Measurements from ENCODE around the gene RGCC. TPM values are rescaled to one million over a fixed set of nuclear protein-coding genes. Genes with fewer than 3 reads are reported as not detected.

The RGCC gene
- total and polyA plus RNA-seq, 7 experiments from 2014 or later = 45.9 to 402 (median 197) TPM

DNA sequence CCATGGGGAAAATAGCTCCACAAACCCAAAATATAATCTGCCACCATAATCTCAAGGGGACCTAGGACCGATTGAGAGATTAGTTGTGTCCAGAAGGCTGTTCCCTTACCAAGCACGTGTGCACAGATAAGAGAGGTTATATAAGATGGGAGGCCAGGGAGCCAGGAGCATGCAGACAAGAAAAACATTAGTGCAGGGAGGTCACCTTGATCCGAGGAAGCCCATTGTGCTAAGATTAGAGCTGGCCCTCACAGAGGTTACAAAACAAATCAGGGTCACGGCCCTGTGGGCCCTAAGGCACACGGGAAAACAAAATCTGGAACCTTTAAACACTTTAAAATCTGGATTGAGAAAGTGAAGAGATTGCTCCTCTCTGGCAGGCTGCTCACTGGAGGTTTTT, 37.7 kb downstream of the RGCC start:
- Histone ChIP-seq H3K27ac (ENCODE audit: low read depth, low read length) (no peak overlapping the region), H3K4me3 (ENCODE audit: low read length) (no peak overlapping the region), H3K9me3 (ENCODE audit: control insufficient read depth in 2 of 3, low read length in 3 of 3) (no peaks in the 10 kb centered on the region), H3K36me3 (ENCODE audit: control insufficient read depth in 2 of 3, insufficient read depth in 3 of 3, low read length in 3 of 3) (no peaks in the 10 kb centered on the region), H3K4me1 (ENCODE audit: control insufficient read depth in 2 of 2, insufficient read depth in 2 of 2, low read length in 2 of 2) (peaks cover 25 to 84% of the 10 kb centered on the region in 2 donors), H3K27me3 (ENCODE audit: control insufficient read depth in 2 of 2, insufficient read depth in 2 of 2, low read length in 2 of 2) (no peaks in the 10 kb centered on the region)
- ATAC-seq = no peak
- H3K9me3 Mint-ChIP-seq = peaks cover 0 to 2% (median 0%) of the 10 kb centered on the region in 11 donors
- H3K4me1 Mint-ChIP-seq = peaks cover 60 to 98% (median 94%) of the 10 kb centered on the region in 7 donors
- H3K4me3 Mint-ChIP-seq = peak overlapping the region in 2 of 10 donors; percentile 21 to 91
- H3K27me3 Mint-ChIP-seq = no peaks in the 10 kb centered on the region
- DNase-seq = no peak
- ChIA-PET POLR2A (interaction anchor here (1.3 to 16.2 kb wide), 4 partner anchors 28 to 65 kb away, joined by 3 to 284 read pairs (median 6); no protein-coding TSS in a partner anchor), CTCF (interaction anchor here (2.5 kb wide), 1 partner anchor 35 kb away, joined by 9 read pairs; no protein-coding TSS in a partner anchor)
- H3K27ac Mint-ChIP-seq = peak overlapping the region; percentile 49 to 100 (median 99)
- peaks cover 3 to 13% (median 10%) of the 10 kb centered on the region in 5 donors for H3K36me3 Mint-ChIP-seq
- intact Hi-C loops (cut with micrococcal nuclease) = no loop called here

DNA sequence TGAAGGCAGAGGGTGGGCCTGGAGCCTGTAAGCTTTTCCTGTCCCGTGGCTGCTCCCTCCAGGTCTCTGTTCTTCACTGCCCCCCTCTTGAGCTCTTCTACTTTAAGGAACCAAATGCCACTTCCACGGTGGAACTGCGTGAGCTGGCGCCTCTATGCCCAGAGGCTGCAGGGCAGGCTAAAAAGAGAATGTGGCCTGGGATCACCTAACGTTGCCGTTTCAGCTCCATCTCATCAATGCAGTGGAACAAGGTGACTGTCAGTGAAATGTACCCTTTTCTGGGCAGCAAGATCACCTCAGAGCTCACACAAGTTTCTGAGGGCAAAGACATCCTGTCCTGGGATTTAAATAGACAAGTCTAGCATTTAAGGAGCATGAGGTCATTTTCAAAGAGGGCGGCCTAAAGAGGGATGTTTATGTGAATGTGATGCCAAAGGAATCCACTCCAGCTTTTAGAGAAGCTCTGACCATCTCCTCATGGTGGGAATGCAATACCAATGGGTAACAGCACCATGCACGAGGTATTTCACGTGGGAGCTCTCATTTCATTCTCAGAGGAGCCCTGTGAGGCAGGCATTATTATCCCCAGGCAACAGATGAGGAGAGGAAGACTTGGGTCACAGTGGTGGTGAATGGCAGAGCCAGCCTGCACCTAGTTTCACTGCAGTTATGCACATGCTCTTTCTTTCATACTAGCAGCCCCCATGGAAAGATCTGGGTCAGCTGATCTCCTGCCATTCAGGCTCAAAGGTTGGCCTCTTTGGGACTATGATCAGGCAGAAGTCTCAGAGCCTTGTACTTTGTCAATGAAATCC, 39.3 kb downstream of the RGCC start:
- H3K36me3 Mint-ChIP-seq = peaks cover 3 to 15% (median 4%) of the 10 kb centered on the region in 5 donors
- no peaks in the 10 kb centered on the region for H3K9me3 ChIP-seq (ENCODE audit: control insufficient read depth in 2 of 3, low read length in 3 of 3)
- H3K27ac ChIP-seq (ENCODE audit: low read depth, low read length) = no peak overlapping the region
- CTCF ChIA-PET = interaction anchor here (1.2 to 2.5 kb wide), 2 partner anchors 36 to 38 kb away, joined by 3 to 9 read pairs; no protein-coding TSS in a partner anchor
- peaks cover 40 to 85% of the 10 kb centered on the region in 2 donors for H3K4me1 ChIP-seq (ENCODE audit: control insufficient read depth in 2 of 2, insufficient read depth in 2 of 2, low read length in 2 of 2)
- no peak overlapping the region for H3K4me3 ChIP-seq (ENCODE audit: low read length)
- intact Hi-C loops (cut with micrococcal nuclease) = no loop called here
- H3K4me1 Mint-ChIP-seq = peaks cover 65 to 98% (median 95%) of the 10 kb centered on the region in 7 donors
- H3K36me3 ChIP-seq (ENCODE audit: control insufficient read depth in 2 of 3, insufficient read depth in 3 of 3, low read length in 3 of 3) = no peaks in the 10 kb centered on the region
- DNase-seq (no peak), ATAC-seq (no peak)
- POLR2A ChIA-PET = interaction anchor here (0.6 to 16.2 kb wide), 7 partner anchors 12 to 105 kb away, joined by 3 to 284 read pairs (median 4); partner anchors contain the start of gene RGCC
- no peaks in the 10 kb centered on the region for H3K27me3 Mint-ChIP-seq
- H3K27ac Mint-ChIP-seq = peak overlapping the region; percentile 38 to 100 (median 86)
- peak overlapping the region in 6 of 10 donors; percentile 2 to 54 (median 24) for H3K4me3 Mint-ChIP-seq
- no peaks in the 10 kb centered on the region for H3K27me3 ChIP-seq (ENCODE audit: control insufficient read depth in 2 of 2, insufficient read depth in 2 of 2, low read length in 2 of 2)
- H3K9me3 Mint-ChIP-seq = peaks cover 0 to 5% (median 0%) of the 10 kb centered on the region in 11 donors

DNA sequence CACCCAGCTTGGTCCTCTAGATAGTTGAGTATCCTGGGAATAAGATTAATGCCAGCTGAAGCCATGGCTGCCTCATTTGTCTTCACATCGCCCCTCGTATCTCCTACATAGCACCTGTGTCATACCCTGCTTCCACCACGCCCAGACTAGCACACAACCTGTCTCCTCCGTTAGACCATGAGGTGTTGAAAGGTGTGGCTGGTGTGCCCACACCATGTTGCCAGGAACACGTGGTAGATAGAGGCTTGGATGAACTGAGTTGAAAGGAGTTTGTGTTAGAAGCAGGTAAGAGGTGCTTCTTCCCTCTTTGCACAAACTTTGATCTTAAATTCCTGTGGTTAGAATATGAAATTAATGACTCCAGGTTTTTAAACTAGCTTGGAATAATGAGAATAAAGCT, 40.1 kb downstream of the RGCC start:
- H3K27ac Mint-ChIP-seq = peak overlapping the region; percentile 13 to 100 (median 81)
- intact Hi-C loops (cut with micrococcal nuclease) = no loop called here
- POLR2A ChIA-PET = interaction anchor here (0.6 to 16.2 kb wide), 7 partner anchors 13 to 104 kb away, joined by 3 to 284 read pairs (median 4); partner anchors contain the start of gene RGCC

DNA sequence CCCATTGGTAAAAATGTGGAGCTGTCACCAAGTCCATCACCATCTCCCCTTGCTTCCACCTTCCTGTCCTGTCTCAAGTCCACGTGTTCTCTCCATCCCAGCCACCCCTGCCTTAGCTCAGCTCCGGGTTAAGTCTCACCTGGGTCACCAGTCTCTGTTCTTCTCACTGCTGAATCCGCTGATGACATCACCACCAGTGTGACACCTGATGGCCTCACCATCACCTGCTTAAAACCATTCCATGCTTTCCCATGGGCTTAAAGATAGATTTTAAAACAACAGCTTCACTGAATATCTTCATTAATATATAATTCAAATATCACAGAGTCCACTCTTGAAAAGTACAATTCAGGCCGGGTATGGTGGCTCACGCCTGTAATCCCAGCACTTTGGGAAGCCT, 42.1 kb downstream of the RGCC start:
- no peak for DNase-seq
- POLR2A ChIA-PET = interaction anchor here (0.6 to 16.2 kb wide), 4 partner anchors 8 to 40 kb away, joined by 3 to 284 read pairs (median 12); no protein-coding TSS in a partner anchor
- Mint-ChIP-seq H3K27me3 (no peaks in the 10 kb centered on the region), H3K27ac (peak overlapping the region in 8 of 9 donors; percentile 63 to 96 (median 87)), H3K4me1 (peaks cover 56 to 91% (median 87%) of the 10 kb centered on the region in 7 donors), H3K9me3 (peaks cover 0 to 15% (median 4%) of the 10 kb centered on the region in 11 donors), H3K36me3 (peaks cover 8 to 20% (median 12%) of the 10 kb centered on the region in 5 donors), H3K4me3 (peak overlapping the region in 1 of 10 donors; percentile 49)
- H3K4me3 ChIP-seq (ENCODE audit: low read length) = no peak overlapping the region
- ATAC-seq = no peak
- peaks cover 28 to 74% of the 10 kb centered on the region in 2 donors for H3K4me1 ChIP-seq (ENCODE audit: control insufficient read depth in 2 of 2, insufficient read depth in 2 of 2, low read length in 2 of 2)
- H3K27ac ChIP-seq (ENCODE audit: low read depth, low read length) = no peak overlapping the region
- intact Hi-C loops (cut with micrococcal nuclease) = no loop called here
- CTCF ChIA-PET = interaction anchor here (1.0 to 2.1 kb wide), 2 partner anchors 33 to 40 kb away, joined by 3 to 11 read pairs; no protein-coding TSS in a partner anchor
- no peaks in the 10 kb centered on the region for H3K27me3 ChIP-seq (ENCODE audit: control insufficient read depth in 2 of 2, insufficient read depth in 2 of 2, low read length in 2 of 2)
- H3K9me3 ChIP-seq (ENCODE audit: control insufficient read depth in 2 of 3, low read length in 3 of 3) = no peaks in the 10 kb centered on the region
- no peaks in the 10 kb centered on the region for H3K36me3 ChIP-seq (ENCODE audit: control insufficient read depth in 2 of 3, insufficient read depth in 3 of 3, low read length in 3 of 3)

More for the DNA sequence above, 40.1 kb downstream of the RGCC start:
- Histone ChIP-seq H3K4me3 (ENCODE audit: low read length) (no peak overlapping the region), H3K36me3 (ENCODE audit: control insufficient read depth in 2 of 3, insufficient read depth in 3 of 3, low read length in 3 of 3) (no peaks in the 10 kb centered on the region), H3K27ac (ENCODE audit: low read depth, low read length) (no peak overlapping the region), H3K4me1 (ENCODE audit: control insufficient read depth in 2 of 2, insufficient read depth in 2 of 2, low read length in 2 of 2) (peaks cover 37 to 85% of the 10 kb centered on the region in 2 donors), H3K27me3 (ENCODE audit: control insufficient read depth in 2 of 2, insufficient read depth in 2 of 2, low read length in 2 of 2) (no peaks in the 10 kb centered on the region), H3K9me3 (ENCODE audit: control insufficient read depth in 2 of 3, low read length in 3 of 3) (no peaks in the 10 kb centered on the region)
- peaks cover 63 to 98% (median 95%) of the 10 kb centered on the region in 7 donors for H3K4me1 Mint-ChIP-seq
- H3K4me3 Mint-ChIP-seq = peak overlapping the region in 4 of 10 donors; percentile 2 to 54 (median 18)
- H3K27me3 Mint-ChIP-seq = no peaks in the 10 kb centered on the region
- peaks cover 3 to 15% (median 4%) of the 10 kb centered on the region in 5 donors for H3K36me3 Mint-ChIP-seq
- ATAC-seq (no peak), DNase-seq (no peak)
- H3K9me3 Mint-ChIP-seq = peaks cover 0 to 5% (median 0%) of the 10 kb centered on the region in 11 donors
- CTCF ChIA-PET = interaction anchor here (1.0 kb wide), 1 partner anchor 39 kb away, joined by 3 read pairs; no protein-coding TSS in a partner anchor

DNA sequence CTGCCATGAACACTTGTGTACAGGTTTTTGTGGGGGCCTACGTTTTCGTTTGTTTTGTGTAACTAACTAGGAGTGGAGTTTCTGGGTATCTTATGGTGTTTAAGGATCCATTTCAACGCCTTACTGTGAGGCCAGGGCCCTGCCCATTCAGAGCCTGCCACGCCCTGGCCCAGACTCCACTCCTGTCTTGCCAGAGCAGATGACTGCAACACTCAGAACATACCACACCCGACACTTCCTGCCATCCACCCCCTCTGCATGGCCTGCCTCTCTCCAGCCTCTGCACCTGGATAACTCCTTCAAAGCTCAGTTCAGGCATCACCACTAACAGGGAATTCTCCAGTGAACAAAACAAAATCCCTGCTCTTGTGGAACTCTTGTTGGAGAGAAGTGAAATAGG, 43.2 kb downstream of the RGCC start:
- peaks cover 0 to 23% (median 5%) of the 10 kb centered on the region in 11 donors for H3K9me3 Mint-ChIP-seq
- peak overlapping the region; percentile 14 to 78 (median 62) for H3K4me3 Mint-ChIP-seq
- intact Hi-C loops (cut with micrococcal nuclease) = loop anchor here in 1 of 2 donors (5.0 kb wide), 1 partner anchor 42 kb away; no protein-coding TSS in a partner anchor
- no peak overlapping the region for H3K4me3 ChIP-seq (ENCODE audit: low read length)
- ChIA-PET CTCF (interaction anchor here (1.0 to 2.1 kb wide), 2 partner anchors 41 to 42 kb away, joined by 3 to 11 read pairs; no protein-coding TSS in a partner anchor), POLR2A (interaction anchor here (0.7 to 16.2 kb wide), 6 partner anchors 9 to 165 kb away, joined by 3 to 284 read pairs (median 3); no protein-coding TSS in a partner anchor)
- no peaks in the 10 kb centered on the region for H3K9me3 ChIP-seq (ENCODE audit: control insufficient read depth in 2 of 3, low read length in 3 of 3)
- no peaks in the 10 kb centered on the region for H3K36me3 ChIP-seq (ENCODE audit: control insufficient read depth in 2 of 3, insufficient read depth in 3 of 3, low read length in 3 of 3)
- no peaks in the 10 kb centered on the region for H3K27me3 ChIP-seq (ENCODE audit: control insufficient read depth in 2 of 2, insufficient read depth in 2 of 2, low read length in 2 of 2)
- H3K27ac ChIP-seq (ENCODE audit: low read depth, low read length) = peak overlapping the region; percentile 22
- H3K36me3 Mint-ChIP-seq = peaks cover 8 to 28% (median 14%) of the 10 kb centered on the region in 5 donors
- DNase-seq (peak in 8 of 9 donors; percentile 24 to 47 (median 38)), ATAC-seq (peak; percentile 72)
- peaks cover 48 to 81% (median 77%) of the 10 kb centered on the region in 7 donors for H3K4me1 Mint-ChIP-seq
- H3K4me1 ChIP-seq (ENCODE audit: control insufficient read depth in 2 of 2, insufficient read depth in 2 of 2, low read length in 2 of 2) = peaks cover 32 to 65% of the 10 kb centered on the region in 2 donors
- H3K27me3 Mint-ChIP-seq = no peaks in the 10 kb centered on the region
- H3K27ac Mint-ChIP-seq = peak overlapping the region; percentile 83 to 96 (median 92)

DNA sequence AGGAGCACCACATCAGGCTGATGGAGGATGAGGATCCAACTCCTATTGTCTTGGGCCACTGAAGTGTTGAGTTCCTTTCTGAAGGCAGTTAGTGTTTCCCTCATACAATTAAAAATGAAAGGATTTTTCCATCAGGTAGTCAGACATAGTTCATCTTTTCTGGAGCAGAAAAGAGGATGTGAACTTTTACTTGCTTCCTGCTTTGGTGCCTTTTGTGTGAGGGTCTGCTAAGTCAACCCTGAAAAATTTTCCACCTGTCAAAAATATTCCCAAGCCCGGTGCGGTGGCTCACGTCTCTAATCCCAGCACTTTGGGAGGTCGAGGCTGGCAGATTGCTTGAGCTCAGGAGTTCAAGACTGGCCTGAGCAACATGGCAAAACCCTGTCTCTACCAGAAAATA, 43.9 kb downstream of the RGCC start:
- Mint-ChIP-seq H3K4me1 (peaks cover 46 to 77% (median 69%) of the 10 kb centered on the region in 7 donors), H3K4me3 (peak overlapping the region in 7 of 10 donors; percentile 14 to 71 (median 49)), H3K36me3 (peaks cover 8 to 33% (median 14%) of the 10 kb centered on the region in 5 donors), H3K27me3 (no peaks in the 10 kb centered on the region), H3K9me3 (peaks cover 0 to 23% (median 5%) of the 10 kb centered on the region in 11 donors), H3K27ac (peak overlapping the region; percentile 83 to 96 (median 92))
- no peak for ATAC-seq
- CTCF ChIA-PET = interaction anchor here (1.0 to 2.6 kb wide), 3 partner anchors 16 to 42 kb away, joined by 3 to 14 read pairs (median 5); no protein-coding TSS in a partner anchor
- H3K4me1 ChIP-seq (ENCODE audit: control insufficient read depth in 2 of 2, insufficient read depth in 2 of 2, low read length in 2 of 2) = peaks cover 32 to 57% of the 10 kb centered on the region in 2 donors
- peak overlapping the region; percentile 22 for H3K27ac ChIP-seq (ENCODE audit: low read depth, low read length)
- intact Hi-C loops (cut with micrococcal nuclease) = loop anchor here in 1 of 2 donors (5.0 kb wide), 1 partner anchor 41 kb away; no protein-coding TSS in a partner anchor
- H3K9me3 ChIP-seq (ENCODE audit: control insufficient read depth in 2 of 3, low read length in 3 of 3) = no peaks in the 10 kb centered on the region
- no peak for DNase-seq
- POLR2A ChIA-PET = interaction anchor here (0.7 to 16.2 kb wide), 5 partner anchors 10 to 44 kb away, joined by 3 to 284 read pairs (median 3); no protein-coding TSS in a partner anchor
- no peaks in the 10 kb centered on the region for H3K27me3 ChIP-seq (ENCODE audit: control insufficient read depth in 2 of 2, insufficient read depth in 2 of 2, low read length in 2 of 2)
- H3K4me3 ChIP-seq (ENCODE audit: low read length) = no peak overlapping the region
- no peaks in the 10 kb centered on the region for H3K36me3 ChIP-seq (ENCODE audit: control insufficient read depth in 2 of 3, insufficient read depth in 3 of 3, low read length in 3 of 3)

All from naive thymus-derived CD4-positive, alpha-beta T cell (primary cell).